ENCODE results near the gene SHISAL2A. TPM values are rescaled to one million over a fixed set of nuclear protein-coding genes. Genes with fewer than 3 reads are reported as not detected.
A peak's percentile ranks its signal among the peaks of the same experiment; 100 is the strongest.

The SHISAL2A gene
- total and polyA plus RNA-seq, 2 of the 13 experiments (the other 11 are each of a cell fraction or from before 2014, with no cell fraction given): not detected

GRCh38 chr1:52702886-52703787, 70.2 kb downstream of the SHISAL2A start (continued):
- TF ChIP-seq MLLT10 (CRISPR knock-in tag; IDR thresholded peaks at IDR 0.05): no peak
- no peak for TF ChIP-seq MAFG (CRISPR knock-in tag; IDR thresholded peaks at IDR 0.05)
- no peak for TF ChIP-seq TERF1 (CRISPR knock-in tag; IDR thresholded peaks at IDR 0.05)
- TF ChIP-seq ZNF646 (CRISPR knock-in tag; IDR thresholded peaks at IDR 0.05): no peak
- no peak for TF ChIP-seq PTBP1 (IDR thresholded peaks at IDR 0.05; ENCODE audit: low read depth, low read length, poor library complexity, severe bottlenecking)
- no peak for TF ChIP-seq AFF4 (CRISPR knock-in tag; IDR thresholded peaks at IDR 0.05)
- TF ChIP-seq CHCHD3 (CRISPR knock-in tag; IDR thresholded peaks at IDR 0.05): no peak
- peak; percentile 93 for TF ChIP-seq NAIF1 (CRISPR knock-in tag; IDR thresholded peaks at IDR 0.05; ENCODE audit: borderline replicate concordance)
- no peak for TF ChIP-seq SKI (IDR thresholded peaks at IDR 0.05; ENCODE audit: partially characterized antibody)
- peak; percentile 77 for TF ChIP-seq PRDM10 (CRISPR knock-in tag; IDR thresholded peaks at IDR 0.05; ENCODE audit: low read depth)
- TF ChIP-seq TAF1 (CRISPR knock-in tag; IDR thresholded peaks at IDR 0.05): peak; percentile 61; the same call in 1 of the 2 replicates
- TF ChIP-seq PAWR (CRISPR knock-in tag; IDR thresholded peaks at IDR 0.05; ENCODE audit: borderline replicate concordance): no peak

All from HepG2 (cell line).